ENCODE measurements around the gene BMP6.
"Not testable (repeated sequence)": the region's sequence is repeated elsewhere in the genome, so short reads cannot be mapped to it uniquely, and the experiment has no call there.

BMP6 gene

GRCh38 chr6:7887278-7887991, 161.5 kb downstream of the BMP6 start:
- DNase-seq (ENCODE audit: low read depth) = no peak

DNA sequence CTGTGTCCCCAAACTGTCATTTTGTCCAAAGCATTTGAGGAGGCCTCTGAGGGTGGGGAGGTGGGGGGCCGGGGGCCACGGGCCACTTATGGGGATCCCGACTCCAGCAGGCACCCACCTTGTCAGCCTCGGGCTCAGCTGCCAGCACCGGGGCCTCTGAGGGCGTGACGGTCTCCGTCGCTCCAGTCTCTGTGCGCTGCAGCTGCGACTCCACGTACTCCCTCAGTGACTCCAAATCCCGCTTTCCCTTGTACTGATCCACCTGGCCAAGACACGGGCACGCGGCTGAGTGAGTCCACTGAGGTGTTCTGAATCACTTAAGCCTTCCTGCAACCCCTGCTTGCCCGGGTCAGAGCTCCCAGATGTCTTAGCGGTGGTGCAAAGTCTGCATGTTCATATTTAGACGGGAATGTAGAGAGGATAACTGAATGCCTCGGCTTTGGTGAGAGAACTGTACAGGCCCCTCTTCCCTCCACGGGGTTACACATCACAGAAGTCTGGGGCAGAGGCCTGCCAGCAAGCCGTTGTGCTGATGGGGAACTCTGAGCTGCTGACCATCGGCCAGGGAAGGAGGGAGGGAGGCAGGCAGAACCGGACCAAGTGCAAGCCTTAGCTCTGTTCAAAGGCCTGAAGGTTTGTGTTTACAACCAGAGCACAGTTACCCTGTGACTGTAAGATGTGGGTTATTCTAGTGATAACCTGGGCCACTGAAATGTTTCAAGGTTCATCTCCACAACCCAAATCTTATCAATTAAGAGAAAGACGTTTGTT, 162.9 kb downstream of the BMP6 start:
- no peak for DNase-seq (ENCODE audit: low read depth)

DNA sequence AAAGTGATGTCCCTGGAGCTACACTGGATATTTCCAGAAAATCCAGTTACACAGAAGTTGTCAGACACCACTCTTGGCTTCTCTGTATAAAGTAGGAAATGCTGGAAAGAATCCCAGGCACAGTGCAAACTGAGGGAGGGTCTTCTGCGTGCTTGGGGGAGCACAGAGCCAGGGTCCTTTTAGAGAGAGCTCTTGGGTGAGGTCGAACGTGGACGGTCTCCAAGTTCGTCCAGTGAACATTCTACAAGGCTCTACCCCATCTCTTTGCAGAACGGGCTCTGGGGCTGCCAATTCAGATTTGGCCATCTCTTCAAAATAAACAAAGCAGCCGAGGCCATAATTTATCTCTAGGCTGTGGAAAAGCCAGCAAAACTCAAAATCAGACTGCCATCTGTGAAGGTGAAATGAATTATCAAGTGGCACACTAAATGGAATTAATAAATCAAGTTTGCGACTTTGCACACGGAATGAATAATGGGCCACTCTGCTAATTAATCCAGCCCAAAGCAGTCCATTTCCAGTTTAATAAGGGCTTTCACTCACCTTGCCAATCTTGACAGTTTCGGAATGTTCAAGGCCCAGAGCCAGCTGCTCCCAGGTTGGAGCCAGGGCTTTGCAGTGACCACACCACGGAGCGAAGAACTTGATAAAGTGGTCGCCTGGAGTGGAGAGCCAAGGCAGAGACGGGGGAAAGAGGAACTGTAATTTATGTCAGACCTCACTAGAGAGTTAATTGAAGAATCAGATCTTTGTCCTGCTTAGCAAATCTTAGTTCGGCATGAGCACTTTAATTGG, 165.4 kb downstream of the BMP6 start:
- no peak for DNase-seq (ENCODE audit: low read depth)

DNA sequence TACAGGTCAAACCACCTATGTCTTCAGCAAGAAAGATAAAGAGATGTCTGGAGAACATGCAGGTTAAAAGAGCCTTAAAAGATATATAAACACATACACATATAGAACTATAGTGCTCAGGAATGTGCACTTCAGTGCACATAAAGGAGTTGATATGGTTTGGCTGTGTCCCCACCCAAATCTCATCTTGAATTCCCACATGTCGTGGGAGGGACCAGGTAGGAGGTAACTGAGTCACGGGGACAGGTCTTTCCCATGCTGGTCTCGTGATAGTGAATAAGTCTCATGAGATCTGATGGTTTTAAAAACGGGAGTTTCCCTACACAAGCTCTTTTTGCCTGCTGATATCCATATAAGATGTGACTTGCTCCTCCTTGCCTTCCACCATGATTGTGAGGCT, 166.5 kb downstream of the BMP6 start:
- DNase-seq (ENCODE audit: low read depth) = not testable (repeated sequence)

DNA sequence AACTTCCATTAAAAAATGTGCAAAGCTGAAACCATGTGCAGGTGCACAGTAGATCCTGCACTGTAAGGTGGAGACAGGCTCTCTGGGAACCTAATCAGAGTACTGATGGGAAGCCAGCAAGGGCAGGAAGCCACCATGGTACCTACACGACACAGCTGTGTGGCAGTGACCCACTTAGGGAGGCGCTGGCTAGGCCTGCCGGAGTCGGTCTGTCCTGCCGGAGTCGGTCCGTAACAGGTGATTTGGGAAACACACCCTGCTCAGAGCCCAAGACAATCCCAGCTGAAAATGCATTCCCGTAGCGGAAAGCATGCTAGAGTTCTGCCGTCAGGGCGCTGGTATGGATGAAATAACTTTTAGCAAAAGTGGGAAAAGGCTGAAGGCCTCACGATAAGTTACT, 167.4 kb downstream of the BMP6 start:
- DNase-seq (ENCODE audit: low read depth) = no peak

DNA sequence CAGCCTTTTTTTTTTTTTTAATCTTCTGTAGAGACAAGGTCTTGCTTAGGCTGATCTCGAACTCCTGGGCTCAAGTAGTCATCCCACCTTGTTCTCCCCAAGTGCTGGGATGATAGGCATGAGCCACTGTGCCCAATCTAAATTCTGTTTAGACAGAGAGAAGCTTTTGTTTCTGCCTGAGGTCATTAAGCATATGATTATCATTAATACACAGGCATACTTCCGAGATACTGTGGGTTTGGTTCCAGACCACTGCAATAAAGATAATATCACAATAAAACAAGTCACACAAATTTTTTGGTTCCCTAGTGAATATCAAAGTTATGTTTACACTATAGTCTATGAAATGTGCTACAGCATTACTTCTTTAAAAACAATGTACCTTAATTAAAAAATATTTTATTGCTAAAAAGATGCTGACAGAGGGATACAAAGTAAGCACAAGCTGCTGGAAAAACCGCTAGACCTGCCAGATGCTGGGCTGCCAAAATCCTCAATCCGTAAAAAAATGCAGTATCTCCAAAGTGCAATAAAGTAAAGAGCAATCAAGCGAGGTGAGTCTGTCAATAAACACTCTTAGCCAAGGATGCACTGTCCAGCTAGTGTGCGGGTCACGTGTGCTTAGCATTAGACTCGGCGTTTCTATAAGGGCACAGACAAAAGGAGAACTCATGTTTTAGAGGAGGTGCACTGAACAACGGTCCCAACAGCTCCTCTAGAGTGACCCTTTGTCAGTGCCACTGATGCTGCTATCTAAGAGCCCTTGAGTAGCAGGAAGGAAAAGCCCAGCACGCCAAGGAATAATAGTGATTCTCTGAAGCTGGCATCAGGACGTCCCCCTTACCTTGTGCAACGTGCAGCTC, 168.6 kb downstream of the BMP6 start:
- no peak for DNase-seq (ENCODE audit: low read depth)

DNA sequence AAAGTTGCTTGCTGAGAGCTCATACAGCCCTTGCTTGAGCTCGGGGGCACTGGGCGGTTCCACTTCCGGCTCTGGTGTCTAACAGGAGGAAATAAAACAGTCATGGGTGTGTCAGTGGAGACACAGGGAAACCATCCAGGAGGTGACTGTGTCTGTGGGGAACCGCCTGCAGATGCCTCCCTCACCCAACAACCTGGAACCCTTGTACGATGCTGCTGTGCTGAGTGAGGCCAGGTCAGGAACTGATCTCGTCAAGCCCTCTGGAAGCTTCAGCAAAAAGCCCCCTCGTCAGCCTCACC, 169.2 kb downstream of the BMP6 start:
- DNase-seq (ENCODE audit: low read depth) = no peak

DNA sequence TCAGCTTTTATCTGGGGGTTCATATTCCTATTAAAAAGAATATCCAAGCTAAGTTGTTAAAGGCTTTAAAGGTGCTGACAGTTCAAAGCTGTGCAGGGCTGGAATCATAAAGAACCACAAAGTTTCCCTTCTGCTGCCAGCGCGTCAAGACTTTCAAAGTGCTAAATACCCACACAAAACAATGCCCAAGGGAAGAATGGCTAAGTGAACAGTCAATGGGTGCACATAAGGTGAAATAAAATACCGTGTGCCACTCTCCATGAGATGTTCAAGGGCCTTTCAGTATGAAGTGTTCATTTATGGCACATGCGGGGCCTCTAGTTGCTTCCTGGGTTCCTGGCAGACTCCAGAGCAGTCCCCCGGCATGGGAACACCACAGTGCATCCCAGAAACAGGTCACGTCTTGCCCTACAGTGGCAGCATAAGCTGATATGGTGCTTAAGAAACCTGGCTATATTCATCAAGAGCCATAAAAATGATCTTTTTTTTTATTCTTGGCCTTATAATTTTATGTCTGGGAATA, 170.6 kb downstream of the BMP6 start:
- no peak for DNase-seq (ENCODE audit: low read depth)

- DNase-seq (ENCODE audit: low read depth) = no peak
Observed at GRCh38 chr6:7897461-7898192, 171.7 kb downstream of the BMP6 start.

- DNase-seq (ENCODE audit: low read depth) = not testable (repeated sequence)
Observed at GRCh38 chr6:7898193-7898586, 172.3 kb downstream of the BMP6 start.

DNA sequence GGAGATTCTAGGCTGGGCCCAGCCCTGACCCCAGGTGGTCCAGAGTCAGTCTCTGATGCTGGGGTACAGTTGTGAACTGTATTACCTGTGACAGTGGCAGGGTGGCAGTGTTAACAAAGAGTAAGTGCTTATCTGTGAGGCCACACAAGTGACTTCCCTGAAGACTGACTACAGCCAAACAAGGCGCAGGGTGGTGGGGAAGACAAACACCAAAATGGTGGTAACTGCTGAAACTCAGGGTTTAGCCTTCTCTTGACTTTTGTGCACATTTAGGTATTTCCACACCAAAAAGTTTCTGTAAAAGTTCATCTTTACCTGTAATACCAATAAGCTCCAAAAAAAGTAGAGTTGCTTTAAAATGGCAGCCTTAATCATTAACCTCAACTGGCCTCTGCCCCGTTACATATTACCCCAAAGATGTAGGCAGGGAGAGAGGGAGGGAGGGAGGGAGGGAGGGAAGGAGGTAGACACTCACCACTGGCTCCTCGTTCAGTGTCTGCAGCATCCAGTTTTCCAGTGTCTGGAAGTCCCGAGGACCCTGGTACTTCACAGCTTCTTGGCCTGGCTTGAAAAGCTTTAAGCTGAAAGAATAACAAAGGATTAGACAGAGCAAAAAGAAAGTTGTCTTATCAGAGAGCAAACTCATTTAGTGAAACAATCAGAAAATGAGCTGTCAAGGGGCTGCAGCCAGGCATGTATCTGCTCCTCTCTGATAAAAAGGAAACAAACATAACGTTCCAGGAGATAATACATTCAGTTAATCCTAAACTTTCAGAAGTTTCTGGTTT, 173.4 kb downstream of the BMP6 start:
- DNase-seq (ENCODE audit: low read depth) = no peak

- DNase-seq (ENCODE audit: low read depth) = no peak
Observed at GRCh38 chr6:7899889-7900213, 174.0 kb downstream of the BMP6 start.

GRCh38 chr6:7900621-7901020, 174.7 kb downstream of the BMP6 start:
- no peak for DNase-seq (ENCODE audit: low read depth)

GRCh38 chr6:7901056-7901455, 175.2 kb downstream of the BMP6 start:
- no peak for DNase-seq (ENCODE audit: low read depth)

- no peak for DNase-seq (ENCODE audit: low read depth)
Observed at GRCh38 chr6:7901780-7902179, 175.9 kb downstream of the BMP6 start.

DNA sequence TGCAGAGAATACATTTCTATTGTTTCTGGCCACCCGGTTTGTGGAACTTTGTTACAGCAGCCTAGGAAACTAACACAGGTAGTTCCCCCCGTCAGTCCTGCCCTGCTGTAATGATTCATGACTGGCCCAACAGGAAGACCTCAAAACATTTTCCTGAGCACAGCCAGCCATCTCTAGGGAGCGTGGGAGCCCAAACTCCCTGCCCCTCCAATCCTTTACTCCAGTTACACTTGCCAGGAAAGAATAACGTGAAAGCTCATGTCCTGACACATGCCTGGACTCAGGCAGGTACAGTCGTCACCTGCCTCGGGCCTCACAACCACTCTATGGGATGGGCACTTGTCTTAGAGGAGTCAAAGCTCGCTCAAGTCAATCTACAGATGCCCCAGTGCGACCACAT, 176.3 kb downstream of the BMP6 start:
- no peak for DNase-seq (ENCODE audit: low read depth)

- no peak for DNase-seq (ENCODE audit: low read depth)
Observed at GRCh38 chr6:7902867-7903266, 177.0 kb downstream of the BMP6 start.

- no peak for DNase-seq (ENCODE audit: low read depth)
Observed at GRCh38 chr6:7903673-7904072, 177.8 kb downstream of the BMP6 start.

- DNase-seq (ENCODE audit: low read depth) = no peak
Observed at GRCh38 chr6:7904654-7905319, 178.9 kb downstream of the BMP6 start.

DNA sequence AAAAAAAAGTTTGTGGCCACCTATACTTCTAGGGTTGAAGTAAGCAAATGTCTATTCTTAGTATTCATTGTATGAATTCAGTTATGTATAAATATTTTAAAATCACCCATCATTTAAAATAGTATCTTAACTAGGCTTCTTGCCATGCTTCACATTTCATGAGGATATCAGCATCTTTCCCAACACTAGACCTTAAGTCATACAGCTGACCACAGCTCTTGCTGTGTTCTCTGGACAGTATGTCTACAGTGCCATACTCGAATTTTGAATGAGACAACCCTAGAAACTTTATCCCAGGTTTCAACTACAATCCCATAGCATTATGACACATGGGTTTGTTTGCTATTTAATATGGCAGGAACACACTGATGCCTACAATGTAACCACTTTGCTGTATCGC, 179.5 kb downstream of the BMP6 start:
- DNase-seq (ENCODE audit: low read depth) = no peak

Measured in activated T-cell treated with anti-CD3 and anti-CD28 coated beads for 1 hour (primary cell).